Panc1 (cell line): ENCODE measurements around the gene LCN6. TPM values are rescaled to one million over a fixed set of nuclear protein-coding genes. Genes with fewer than 3 reads are reported as not detected.

Source experiments
- ATAC-seq: fragments of 200-7000 bp; cut with Tn5 transposase; 2 replicates; pipeline ENCODE4 v1.9.1; 2020; ENCODE audit warnings: mild to moderate bottlenecking, moderate library complexity
- BruUV-seq: library from RNA; stranded (reverse); fragments of 400-500 nt; replicated peaks from 2 replicates; lab custom pipeline; 2021; lab: Mats Ljungman, UMichigan
- CTCF ChIA-PET: fragments of 300-600 bp; sonication (Branson Sonifier 250); formaldehyde crosslinking; loops from one replicate; lab custom pipeline; 2022; ENCODE audit warnings: antibody characterized with exemption; lab: Charles Lee
- POLR2A ChIA-PET: fragments of 300-600 bp; sonication (Branson Sonifier 250); formaldehyde crosslinking; loops from one replicate; lab custom pipeline; 2022; ENCODE audit warnings: antibody characterized with exemption; lab: Charles Lee
- DNase-seq: peaks from one replicate; pipeline ENCODE4 v3.0.0-alpha.2; 2010; ENCODE audit warnings: low read depth, low spot score
- H3K27ac ChIP-seq: 2 replicates; pipeline ENCODE4 v1.5.1; 2011; ENCODE audit warnings: mild to moderate bottlenecking, low read length, inconsistent platforms
- H3K27me3 ChIP-seq: fragments of 200-500 bp; sonication (Bioruptor generic); 2 replicates; pipeline ENCODE4 v1.6.0; 2014; ENCODE audit warnings: low read length, inconsistent platforms; ENCODE audit not compliant: control insufficient read depth, insufficient read depth
- H3K36me3 ChIP-seq: fragments of 200-500 bp; sonication (Bioruptor generic); 2 replicates; pipeline ENCODE4 v1.5.1; 2014; ENCODE audit warnings: inconsistent platforms, mild to moderate bottlenecking, low read length, moderate library complexity; ENCODE audit not compliant: control insufficient read depth, insufficient read depth
- H3K4me1 ChIP-seq: 2 replicates; pipeline ENCODE4 v1.5.1; 2011; ENCODE audit warnings: inconsistent platforms, mild to moderate bottlenecking, low read length, moderate library complexity; ENCODE audit not compliant: control insufficient read depth, insufficient read depth
- H3K4me3 ChIP-seq, 2 experiments: 2 replicates each; pipeline ENCODE4 v1.5.1; 2011 to 2012; ENCODE audit warnings: low read depth in 2 of 2, low read length in 2 of 2, mild to moderate bottlenecking in 2 of 2, inconsistent platforms in 1 of 2, moderate library complexity in 1 of 2
- H3K9me3 ChIP-seq: fragments of 200-500 bp; sonication (Bioruptor generic); 2 replicates; pipeline ENCODE4 v1.5.1; 2014; ENCODE audit warnings: low read depth, mild to moderate bottlenecking, inconsistent platforms, low read length, moderate library complexity; ENCODE audit not compliant: control insufficient read depth, insufficient read depth
- POLR2AphosphoS5 ChIP-seq: IDR thresholded peaks from 2 replicates; pipeline ENCODE4 v1.6.1; 2012; ENCODE audit warnings: mild to moderate bottlenecking, low read depth, low read length, moderate library complexity
- REST ChIP-seq, 2 experiments: IDR thresholded peaks; 2 replicates each; pipeline ENCODE4 v1.6.1; 2011 to 2012; ENCODE audit warnings: low read depth in 2 of 2, control low read depth in 1 of 2, low read length in 1 of 2, mild to moderate bottlenecking in 1 of 2, moderate library complexity in 1 of 2; ENCODE audit not compliant: insufficient read depth in 1 of 2
- SIN3A ChIP-seq: IDR thresholded peaks from 2 replicates; pipeline ENCODE4 v1.6.1; 2012; ENCODE audit warnings: low read depth, mild to moderate bottlenecking, low read length, moderate library complexity, borderline replicate concordance; ENCODE audit not compliant: insufficient read depth
- TCF7L2 ChIP-seq: IDR thresholded peaks from 2 replicates; pipeline ENCODE4 v1.6.1; 2011; ENCODE audit warnings: mild to moderate bottlenecking, low read depth, low read length, inconsistent platforms
- in situ Hi-C: cut with HindIII; loops from 2 replicates; pipeline ENCODE4 v1.10.0; 2016; ENCODE audit warnings: low sequenced_read_pairs, low pct_unique_long_range_greater_than_20kb
- intact Hi-C: fragments of 100-400 bp; cut with micrococcal nuclease; formaldehyde crosslinking; loops from one replicate; pipeline ENCODE4 v1.10.0; 2022; ENCODE audit not compliant: unreplicated experiment
- total RNA-seq: library from RNA; stranded (reverse); gene quantifications from one replicate; pipeline ENCODE4 v1.2.1, GENCODE V29; 2021; ENCODE audit not compliant: unreplicated experiment
- TF ChIP-seq, protein P1 (sequence below): fragments of 450-650 bp; IDR thresholded peaks from 2 replicates; pipeline ENCODE4 v1.5.1; 2017; ENCODE audit warnings: mild to moderate bottlenecking

The LCN6 gene
- total RNA-seq, 1 experiment from 2014 or later, result not detected

DNA sequence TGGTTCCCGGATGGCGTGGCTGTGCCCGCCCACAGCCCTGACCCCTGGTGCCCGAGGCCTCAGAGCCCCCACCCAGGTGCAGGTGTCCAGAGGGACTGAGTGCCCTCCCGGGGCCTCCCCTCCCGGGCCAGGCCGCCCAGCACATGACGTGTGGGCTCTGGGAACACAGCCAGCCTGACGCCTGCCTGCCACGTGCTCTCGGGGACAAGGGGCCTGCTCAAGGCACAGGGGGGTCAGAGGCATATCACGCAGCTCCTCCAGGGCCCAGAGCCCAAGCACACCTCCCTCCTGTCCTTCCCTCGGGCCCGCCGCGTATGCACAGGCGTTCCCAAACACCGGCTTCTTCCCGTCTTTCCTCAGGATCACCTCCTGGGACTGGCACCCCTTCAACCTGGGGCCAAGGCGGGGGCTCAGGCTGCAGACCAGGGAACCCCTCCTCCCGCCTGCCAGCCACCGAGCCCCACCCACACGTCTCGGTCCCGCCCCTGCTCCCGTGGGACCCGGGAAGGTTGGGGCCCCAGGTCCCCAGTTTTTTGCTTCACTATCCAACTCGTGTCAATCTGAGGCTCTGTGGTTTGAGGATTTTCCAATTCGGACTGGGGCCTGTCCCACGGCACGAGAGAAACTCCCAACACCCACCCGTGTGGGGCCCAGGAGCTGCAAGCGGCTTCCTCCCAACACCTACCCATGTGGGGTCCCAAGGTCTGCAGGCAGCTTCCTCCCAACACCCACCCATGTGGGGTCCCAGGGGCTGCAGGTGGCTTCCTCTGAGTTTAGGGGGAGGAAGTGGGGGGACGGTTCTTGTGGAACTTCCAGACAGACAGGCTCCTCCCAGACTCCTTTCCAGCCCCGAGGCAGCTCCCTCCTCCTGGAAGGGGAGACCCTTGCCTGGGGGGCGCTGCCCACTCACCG is 7.1 kb downstream of the LCN6 start:
- CTCF ChIA-PET, result no interaction called here
- no peak for ATAC-seq

GRCh38 chr9:136740491-136740890 is 7.8 kb downstream of the LCN6 start:
- POLR2A ChIA-PET, result no interaction called here
- no peak for DNase-seq
- Histone ChIP-seq H3K4me1 (no peaks in the 10 kb centered on the region), H3K27me3 (no peaks in the 10 kb centered on the region), H3K27ac (no peak overlapping the region), H3K36me3 (no peaks in the 10 kb centered on the region), H3K9me3 (no peaks in the 10 kb centered on the region), H3K4me3 (no peak overlapping the region)
- in situ Hi-C loops, result no loop called here
- intact Hi-C loops, result no loop called here
- BruUV-seq, result no TSS peak
- CTCF ChIA-PET, result no interaction called here
- no peak for ATAC-seq
- TF ChIP-seq SIN3A (no peak), POLR2AphosphoS5 (no peak), TCF7L2 (no peak)
- TF ChIP-seq, protein P1, sequence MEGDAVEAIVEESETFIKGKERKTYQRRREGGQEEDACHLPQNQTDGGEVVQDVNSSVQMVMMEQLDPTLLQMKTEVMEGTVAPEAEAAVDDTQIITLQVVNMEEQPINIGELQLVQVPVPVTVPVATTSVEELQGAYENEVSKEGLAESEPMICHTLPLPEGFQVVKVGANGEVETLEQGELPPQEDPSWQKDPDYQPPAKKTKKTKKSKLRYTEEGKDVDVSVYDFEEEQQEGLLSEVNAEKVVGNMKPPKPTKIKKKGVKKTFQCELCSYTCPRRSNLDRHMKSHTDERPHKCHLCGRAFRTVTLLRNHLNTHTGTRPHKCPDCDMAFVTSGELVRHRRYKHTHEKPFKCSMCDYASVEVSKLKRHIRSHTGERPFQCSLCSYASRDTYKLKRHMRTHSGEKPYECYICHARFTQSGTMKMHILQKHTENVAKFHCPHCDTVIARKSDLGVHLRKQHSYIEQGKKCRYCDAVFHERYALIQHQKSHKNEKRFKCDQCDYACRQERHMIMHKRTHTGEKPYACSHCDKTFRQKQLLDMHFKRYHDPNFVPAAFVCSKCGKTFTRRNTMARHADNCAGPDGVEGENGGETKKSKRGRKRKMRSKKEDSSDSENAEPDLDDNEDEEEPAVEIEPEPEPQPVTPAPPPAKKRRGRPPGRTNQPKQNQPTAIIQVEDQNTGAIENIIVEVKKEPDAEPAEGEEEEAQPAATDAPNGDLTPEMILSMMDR, result no peak

More for the DNA sequence above, 7.1 kb downstream of the LCN6 start:
- Histone ChIP-seq H3K27me3 (no peaks in the 10 kb centered on the region), H3K4me1 (no peaks in the 10 kb centered on the region), H3K27ac (no peak overlapping the region), H3K9me3 (no peaks in the 10 kb centered on the region), H3K4me3 (no peak overlapping the region), H3K36me3 (no peaks in the 10 kb centered on the region)
- DNase-seq, result no peak
- BruUV-seq, result no TSS peak
- intact Hi-C loops, result no loop called here
- no peak for TF ChIP-seq REST (IDR thresholded peaks at IDR 0.05; ENCODE audit: insufficient read depth in 1 of 2, low read depth in 2 of 2, low read length in 1 of 2)
- TF ChIP-seq SIN3A, result no peak
- no peak for TF ChIP-seq POLR2AphosphoS5
- TF ChIP-seq, protein P1, result no peak
- no peak for TF ChIP-seq TCF7L2
- POLR2A ChIA-PET, result interaction anchor here (0.6 kb wide), 1 partner anchor 241 kb away, joined by 12 read pairs; no protein-coding TSS in a partner anchor
- in situ Hi-C loops, result no loop called here
